ENCODE measurements around the gene TAF4B. TPM values are rescaled to one million over a fixed set of nuclear protein-coding genes. Genes with fewer than 3 reads are reported as not detected.

Gene TAF4B
- total and polyA plus RNA-seq, 4 donors: 0.10 to 4.3 (median 0.30) TPM

DNA sequence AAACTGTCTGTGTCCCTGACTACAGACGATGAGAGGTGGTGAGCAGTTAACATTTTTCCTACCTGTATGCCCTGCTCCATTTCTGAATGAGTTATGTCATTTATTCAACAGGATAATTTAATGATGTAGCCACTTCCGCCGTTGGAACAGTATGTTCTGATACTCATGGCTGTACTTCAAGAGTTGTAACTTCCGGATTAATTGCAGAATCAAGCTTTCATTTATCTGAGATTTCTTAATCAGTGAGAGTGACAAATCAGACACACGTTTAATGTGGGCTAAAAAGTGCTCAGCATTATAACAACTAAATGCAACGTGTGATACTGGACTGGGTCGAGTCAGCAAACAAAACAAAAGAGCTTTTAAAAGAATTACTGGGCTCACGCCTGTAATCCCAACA lies 214.4 kb downstream of the TAF4B start:
- WGBS: 70% methylated on average over 8 of the region's 8 CpGs
- no peaks in the 10 kb centered on the region for H3K9me3 ChIP-seq (ENCODE audit: control insufficient read depth in 4 of 4, low read length in 3 of 4)
- DNase-seq (ENCODE audit: low spot score): no peak
- H3K4me1 ChIP-seq (ENCODE audit: control insufficient read depth in 4 of 4, insufficient read depth in 4 of 4, low read length in 3 of 4): no peaks in the 10 kb centered on the region
- no peaks in the 10 kb centered on the region for H3K27me3 ChIP-seq (ENCODE audit: control insufficient read depth in 4 of 4, insufficient read depth in 4 of 4, low read length in 3 of 4)
- TF ChIP-seq FOXA2 (IDR thresholded peaks at IDR 0.05): no peak
- TF ChIP-seq, protein P1, sequence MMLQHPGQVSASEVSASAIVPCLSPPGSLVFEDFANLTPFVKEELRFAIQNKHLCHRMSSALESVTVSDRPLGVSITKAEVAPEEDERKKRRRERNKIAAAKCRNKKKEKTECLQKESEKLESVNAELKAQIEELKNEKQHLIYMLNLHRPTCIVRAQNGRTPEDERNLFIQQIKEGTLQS (IDR thresholded peaks at IDR 0.05): no peak
- no peak for TF ChIP-seq NR2F2 (IDR thresholded peaks at IDR 0.05)
- no peak for TF ChIP-seq TAF1 (conservative IDR thresholded peaks at IDR 0.05)
- no peak for TF ChIP-seq HNF4G (IDR thresholded peaks at IDR 0.05)
- TF ChIP-seq SP1 (IDR thresholded peaks at IDR 0.05): no peak
- no peak for TF ChIP-seq EGR1 (IDR thresholded peaks at IDR 0.05; ENCODE audit: low read depth in 2 of 2)
- TF ChIP-seq, protein P2, sequence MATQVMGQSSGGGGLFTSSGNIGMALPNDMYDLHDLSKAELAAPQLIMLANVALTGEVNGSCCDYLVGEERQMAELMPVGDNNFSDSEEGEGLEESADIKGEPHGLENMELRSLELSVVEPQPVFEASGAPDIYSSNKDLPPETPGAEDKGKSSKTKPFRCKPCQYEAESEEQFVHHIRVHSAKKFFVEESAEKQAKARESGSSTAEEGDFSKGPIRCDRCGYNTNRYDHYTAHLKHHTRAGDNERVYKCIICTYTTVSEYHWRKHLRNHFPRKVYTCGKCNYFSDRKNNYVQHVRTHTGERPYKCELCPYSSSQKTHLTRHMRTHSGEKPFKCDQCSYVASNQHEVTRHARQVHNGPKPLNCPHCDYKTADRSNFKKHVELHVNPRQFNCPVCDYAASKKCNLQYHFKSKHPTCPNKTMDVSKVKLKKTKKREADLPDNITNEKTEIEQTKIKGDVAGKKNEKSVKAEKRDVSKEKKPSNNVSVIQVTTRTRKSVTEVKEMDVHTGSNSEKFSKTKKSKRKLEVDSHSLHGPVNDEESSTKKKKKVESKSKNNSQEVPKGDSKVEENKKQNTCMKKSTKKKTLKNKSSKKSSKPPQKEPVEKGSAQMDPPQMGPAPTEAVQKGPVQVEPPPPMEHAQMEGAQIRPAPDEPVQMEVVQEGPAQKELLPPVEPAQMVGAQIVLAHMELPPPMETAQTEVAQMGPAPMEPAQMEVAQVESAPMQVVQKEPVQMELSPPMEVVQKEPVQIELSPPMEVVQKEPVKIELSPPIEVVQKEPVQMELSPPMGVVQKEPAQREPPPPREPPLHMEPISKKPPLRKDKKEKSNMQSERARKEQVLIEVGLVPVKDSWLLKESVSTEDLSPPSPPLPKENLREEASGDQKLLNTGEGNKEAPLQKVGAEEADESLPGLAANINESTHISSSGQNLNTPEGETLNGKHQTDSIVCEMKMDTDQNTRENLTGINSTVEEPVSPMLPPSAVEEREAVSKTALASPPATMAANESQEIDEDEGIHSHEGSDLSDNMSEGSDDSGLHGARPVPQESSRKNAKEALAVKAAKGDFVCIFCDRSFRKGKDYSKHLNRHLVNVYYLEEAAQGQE (IDR thresholded peaks at IDR 0.05): no peak
- no peak for TF ChIP-seq JUND (IDR thresholded peaks at IDR 0.05)
- no peak for TF ChIP-seq RXRA (IDR thresholded peaks at IDR 0.05)
- TF ChIP-seq, protein P3, sequence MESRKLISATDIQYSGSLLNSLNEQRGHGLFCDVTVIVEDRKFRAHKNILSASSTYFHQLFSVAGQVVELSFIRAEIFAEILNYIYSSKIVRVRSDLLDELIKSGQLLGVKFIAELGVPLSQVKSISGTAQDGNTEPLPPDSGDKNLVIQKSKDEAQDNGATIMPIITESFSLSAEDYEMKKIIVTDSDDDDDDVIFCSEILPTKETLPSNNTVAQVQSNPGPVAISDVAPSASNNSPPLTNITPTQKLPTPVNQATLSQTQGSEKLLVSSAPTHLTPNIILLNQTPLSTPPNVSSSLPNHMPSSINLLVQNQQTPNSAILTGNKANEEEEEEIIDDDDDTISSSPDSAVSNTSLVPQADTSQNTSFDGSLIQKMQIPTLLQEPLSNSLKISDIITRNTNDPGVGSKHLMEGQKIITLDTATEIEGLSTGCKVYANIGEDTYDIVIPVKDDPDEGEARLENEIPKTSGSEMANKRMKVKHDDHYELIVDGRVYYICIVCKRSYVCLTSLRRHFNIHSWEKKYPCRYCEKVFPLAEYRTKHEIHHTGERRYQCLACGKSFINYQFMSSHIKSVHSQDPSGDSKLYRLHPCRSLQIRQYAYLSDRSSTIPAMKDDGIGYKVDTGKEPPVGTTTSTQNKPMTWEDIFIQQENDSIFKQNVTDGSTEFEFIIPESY (IDR thresholded peaks at IDR 0.05): no peak
- no peak for TF ChIP-seq FOXA1 (IDR thresholded peaks at IDR 0.05)
- no peak for TF ChIP-seq HNF4A (conservative IDR thresholded peaks at IDR 0.05)
- no peak for TF ChIP-seq YY1 (IDR thresholded peaks at IDR 0.05)
- TF ChIP-seq, protein P4, sequence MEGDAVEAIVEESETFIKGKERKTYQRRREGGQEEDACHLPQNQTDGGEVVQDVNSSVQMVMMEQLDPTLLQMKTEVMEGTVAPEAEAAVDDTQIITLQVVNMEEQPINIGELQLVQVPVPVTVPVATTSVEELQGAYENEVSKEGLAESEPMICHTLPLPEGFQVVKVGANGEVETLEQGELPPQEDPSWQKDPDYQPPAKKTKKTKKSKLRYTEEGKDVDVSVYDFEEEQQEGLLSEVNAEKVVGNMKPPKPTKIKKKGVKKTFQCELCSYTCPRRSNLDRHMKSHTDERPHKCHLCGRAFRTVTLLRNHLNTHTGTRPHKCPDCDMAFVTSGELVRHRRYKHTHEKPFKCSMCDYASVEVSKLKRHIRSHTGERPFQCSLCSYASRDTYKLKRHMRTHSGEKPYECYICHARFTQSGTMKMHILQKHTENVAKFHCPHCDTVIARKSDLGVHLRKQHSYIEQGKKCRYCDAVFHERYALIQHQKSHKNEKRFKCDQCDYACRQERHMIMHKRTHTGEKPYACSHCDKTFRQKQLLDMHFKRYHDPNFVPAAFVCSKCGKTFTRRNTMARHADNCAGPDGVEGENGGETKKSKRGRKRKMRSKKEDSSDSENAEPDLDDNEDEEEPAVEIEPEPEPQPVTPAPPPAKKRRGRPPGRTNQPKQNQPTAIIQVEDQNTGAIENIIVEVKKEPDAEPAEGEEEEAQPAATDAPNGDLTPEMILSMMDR (IDR thresholded peaks at IDR 0.05; ENCODE audit: low read depth, low read length, missing input control): no peak
- TF ChIP-seq, protein P5, sequence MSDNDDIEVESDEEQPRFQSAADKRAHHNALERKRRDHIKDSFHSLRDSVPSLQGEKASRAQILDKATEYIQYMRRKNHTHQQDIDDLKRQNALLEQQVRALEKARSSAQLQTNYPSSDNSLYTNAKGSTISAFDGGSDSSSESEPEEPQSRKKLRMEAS (IDR thresholded peaks at IDR 0.05): no peak
- no peak overlapping the region for H3K27ac ChIP-seq (ENCODE audit: low read depth in 1 of 2, low read length in 2 of 2)
- H3K36me3 ChIP-seq (ENCODE audit: control insufficient read depth in 4 of 4, insufficient read depth in 3 of 4, low read depth in 1 of 4, low read length in 3 of 4): no peaks in the 10 kb centered on the region
- no peak overlapping the region for H3K9ac ChIP-seq (ENCODE audit: low read depth in 1 of 2, low read length in 2 of 2)
- H3K4me3 ChIP-seq (ENCODE audit: low read depth in 1 of 3, low read length in 3 of 3): no peak overlapping the region

Small RNAs within 50 kb of the gene (small RNA-seq; reads per million reads assigned to genes)
- gene RNU6-1289P: not detected

Other genes starting within 250 kb of the TAF4B start
- 10 to 100 TPM; 43.7 to 74.7 TPM for gene SS18, start 135.8 kb upstream of the TAF4B start, total RNA-seq
- 10 to 100 TPM; 16.3 to 25.4 TPM for gene SS18, start 135.8 kb upstream of the TAF4B start, polyA plus RNA-seq
- under 1 TPM in 1 of 2 donors, not detected in 1; 0.14 TPM for gene PSMA8, start 92.6 kb upstream of the TAF4B start, total RNA-seq
- not detected for gene PSMA8, start 92.6 kb upstream of the TAF4B start, polyA plus RNA-seq